Bronchial epithelial cell (primary cell): ENCODE data around the gene CMIP. TPM values are rescaled to one million over a fixed set of nuclear protein-coding genes. Genes with fewer than 3 reads are reported as not detected.

Experiments
- DNase-seq: peaks from one replicate; pipeline ENCODE4 v3.0.0-alpha.2; 2010; ENCODE audit warnings: low read depth
- FAIRE-seq: peaks from 2 replicates; lab custom pipeline; 2011; peaks lifted over from hg19 to GRCh38; lab: Jason Lieb, UNC
- H3K27me3 ChIP-seq: 2 replicates; pipeline ENCODE4 v1.5.1; 2011; ENCODE audit warnings: low read length; ENCODE audit not compliant: control insufficient read depth, insufficient read depth
- H3K36me3 ChIP-seq: 2 replicates; pipeline ENCODE4 v1.5.1; 2011; ENCODE audit warnings: low read length; ENCODE audit not compliant: control insufficient read depth, insufficient read depth
- H3K4me3 ChIP-seq: 2 replicates; pipeline ENCODE4 v1.5.1; 2011; ENCODE audit warnings: mild to moderate bottlenecking, low read depth, low read length, control low read depth
- total RNA-seq: library from RNA; depleted of rRNA; stranded (reverse); fragments of >200 nt; gene quantifications from 2 replicates; pipeline ENCODE4 v1.2.1, GENCODE V29; 2014
- TF ChIP-seq, protein P1 (sequence below): IDR thresholded peaks from 2 replicates; pipeline ENCODE4 v1.5.1; 2011; ENCODE audit warnings: mild to moderate bottlenecking, moderate library complexity, low read length, control low read depth, inconsistent platforms; ENCODE audit not compliant: insufficient read depth, severe bottlenecking

The CMIP gene
- total RNA-seq, 1 donor from 2014 or later: 21.1 TPM

DNA sequence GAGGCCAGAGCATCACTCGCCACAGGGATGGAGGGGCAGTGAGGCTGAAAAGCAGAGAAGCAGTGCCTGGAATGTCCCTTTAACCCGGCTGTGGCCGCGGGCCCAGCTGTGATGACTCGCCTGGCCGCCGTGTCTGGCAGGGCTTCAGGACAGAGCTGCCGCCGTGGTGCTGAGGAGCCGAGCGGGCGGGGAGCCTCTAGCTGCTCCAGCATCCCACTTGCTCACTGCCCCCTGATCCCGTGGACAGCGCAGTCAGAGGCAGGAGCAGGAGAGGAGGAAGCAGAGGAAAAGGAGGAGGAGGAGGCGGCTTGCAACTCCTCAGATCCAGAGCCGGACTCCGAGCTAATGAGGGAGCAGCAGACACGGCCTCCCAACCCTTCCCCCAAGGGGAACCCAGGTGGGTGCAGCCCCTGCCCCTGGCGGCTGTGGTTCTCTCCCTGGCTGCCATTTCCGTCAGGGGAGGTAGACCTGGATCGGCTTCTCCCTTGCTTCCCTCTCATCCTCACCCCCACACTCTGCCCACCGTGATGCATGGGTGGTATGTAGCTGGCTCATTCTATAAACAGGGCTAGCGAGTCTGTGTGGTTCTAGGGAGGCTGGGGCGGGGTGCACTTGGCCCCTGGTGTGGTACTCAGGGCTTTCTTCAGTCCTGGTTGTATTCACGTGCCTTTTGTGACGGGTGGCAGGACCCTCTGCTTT, 165.7 kb downstream of the CMIP start:
- FAIRE-seq: no peak
- Histone ChIP-seq H3K27me3 (no peaks in the 10 kb centered on the region), H3K4me3 (no peak overlapping the region), H3K36me3 (peaks cover 18% of the 10 kb centered on the region)
- TF ChIP-seq, protein P1, sequence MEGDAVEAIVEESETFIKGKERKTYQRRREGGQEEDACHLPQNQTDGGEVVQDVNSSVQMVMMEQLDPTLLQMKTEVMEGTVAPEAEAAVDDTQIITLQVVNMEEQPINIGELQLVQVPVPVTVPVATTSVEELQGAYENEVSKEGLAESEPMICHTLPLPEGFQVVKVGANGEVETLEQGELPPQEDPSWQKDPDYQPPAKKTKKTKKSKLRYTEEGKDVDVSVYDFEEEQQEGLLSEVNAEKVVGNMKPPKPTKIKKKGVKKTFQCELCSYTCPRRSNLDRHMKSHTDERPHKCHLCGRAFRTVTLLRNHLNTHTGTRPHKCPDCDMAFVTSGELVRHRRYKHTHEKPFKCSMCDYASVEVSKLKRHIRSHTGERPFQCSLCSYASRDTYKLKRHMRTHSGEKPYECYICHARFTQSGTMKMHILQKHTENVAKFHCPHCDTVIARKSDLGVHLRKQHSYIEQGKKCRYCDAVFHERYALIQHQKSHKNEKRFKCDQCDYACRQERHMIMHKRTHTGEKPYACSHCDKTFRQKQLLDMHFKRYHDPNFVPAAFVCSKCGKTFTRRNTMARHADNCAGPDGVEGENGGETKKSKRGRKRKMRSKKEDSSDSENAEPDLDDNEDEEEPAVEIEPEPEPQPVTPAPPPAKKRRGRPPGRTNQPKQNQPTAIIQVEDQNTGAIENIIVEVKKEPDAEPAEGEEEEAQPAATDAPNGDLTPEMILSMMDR: no peak
- DNase-seq: no peak

DNA sequence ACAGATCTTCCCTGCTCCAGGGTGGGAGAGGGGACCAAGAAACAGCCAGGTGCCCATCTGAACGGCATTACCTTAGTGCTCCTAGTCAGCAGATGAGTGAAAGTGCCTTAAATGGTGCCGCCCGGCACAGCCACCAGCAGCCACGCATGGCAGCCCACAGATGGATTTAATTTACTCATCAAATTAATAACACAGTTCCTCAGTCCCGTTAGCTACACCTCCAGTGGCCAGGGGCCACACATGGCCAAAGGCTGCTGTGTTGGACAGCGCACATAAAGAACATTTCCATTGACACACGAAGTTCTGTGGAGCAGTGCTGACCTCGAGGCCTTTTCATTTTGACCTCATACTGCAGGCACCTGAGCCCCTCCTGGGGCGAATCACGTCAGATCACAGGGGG, 166.3 kb downstream of the CMIP start:
- DNase-seq (no peak), FAIRE-seq (no peak)
- H3K27me3 ChIP-seq: no peaks in the 10 kb centered on the region
- TF ChIP-seq, protein P1: no peak
- no peak overlapping the region for H3K4me3 ChIP-seq
- peaks cover 18% of the 10 kb centered on the region for H3K36me3 ChIP-seq

DNA sequence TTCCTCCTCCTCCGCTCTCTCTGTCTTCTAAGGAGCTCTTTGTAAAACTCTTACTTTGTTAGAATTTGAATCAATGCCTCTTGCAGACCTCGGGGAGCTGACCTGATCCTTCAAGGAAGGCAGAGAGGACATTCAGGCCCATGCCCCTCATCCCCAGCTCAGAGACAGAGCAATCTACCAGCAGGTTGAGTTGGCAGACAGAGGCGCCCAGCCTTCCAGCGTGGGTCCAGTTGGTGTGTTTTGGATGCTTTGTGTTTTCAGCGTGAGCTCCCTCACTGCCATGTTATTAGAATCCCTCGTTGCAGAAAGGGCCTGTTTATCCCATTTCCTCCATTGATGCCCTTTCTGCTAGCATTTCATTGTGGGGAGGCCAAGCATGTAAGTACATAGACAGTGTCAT, 167.1 kb downstream of the CMIP start:
- no peaks in the 10 kb centered on the region for H3K27me3 ChIP-seq
- H3K36me3 ChIP-seq: peaks cover 23% of the 10 kb centered on the region
- no peak overlapping the region for H3K4me3 ChIP-seq
- TF ChIP-seq, protein P1: no peak
- FAIRE-seq: no peak
- DNase-seq: no peak

DNA sequence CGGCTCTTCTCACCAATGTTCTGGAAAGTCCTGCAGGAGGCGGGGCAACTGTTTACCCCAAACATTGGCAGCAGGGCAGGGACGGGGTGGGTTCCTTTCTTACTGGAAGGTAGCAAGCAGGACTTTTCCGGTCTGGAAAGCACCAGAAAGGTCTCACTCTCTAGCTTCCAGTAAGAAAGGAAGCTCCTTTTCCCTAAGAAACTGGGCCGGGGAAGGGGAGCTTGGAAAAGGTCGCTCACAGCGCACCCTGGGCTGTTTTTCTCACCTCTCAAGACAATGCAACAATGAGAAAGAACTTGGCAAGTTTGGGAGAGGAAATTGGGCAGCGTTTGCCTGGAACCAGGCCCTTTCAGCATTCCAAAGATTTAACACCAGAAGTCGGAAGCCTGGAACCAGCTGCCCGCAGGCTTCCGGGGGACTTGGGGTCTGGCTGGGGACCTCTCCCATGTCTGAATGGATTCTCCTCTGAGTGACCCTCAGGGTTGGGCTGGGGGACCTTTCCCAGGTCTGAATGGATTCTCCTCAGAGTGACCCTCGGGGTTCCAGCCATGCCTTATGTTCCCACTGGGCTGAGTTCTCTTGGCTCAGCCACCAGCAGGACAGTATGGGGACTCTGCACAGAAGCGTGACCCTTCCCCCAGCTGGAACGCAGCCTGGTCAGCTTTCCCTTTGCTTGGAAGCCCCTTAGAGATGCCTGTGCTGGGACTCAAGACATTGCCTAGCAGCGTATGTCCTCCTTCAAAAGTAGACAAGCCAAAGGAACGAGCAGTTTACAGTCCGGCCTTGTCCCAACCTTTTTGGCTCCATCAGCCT, 167.9 kb downstream of the CMIP start:
- Histone ChIP-seq H3K27me3 (no peaks in the 10 kb centered on the region), H3K4me3 (no peak overlapping the region), H3K36me3 (peaks cover 27% of the 10 kb centered on the region)
- no peak for FAIRE-seq
- TF ChIP-seq, protein P1: no peak
- DNase-seq: no peak

DNA sequence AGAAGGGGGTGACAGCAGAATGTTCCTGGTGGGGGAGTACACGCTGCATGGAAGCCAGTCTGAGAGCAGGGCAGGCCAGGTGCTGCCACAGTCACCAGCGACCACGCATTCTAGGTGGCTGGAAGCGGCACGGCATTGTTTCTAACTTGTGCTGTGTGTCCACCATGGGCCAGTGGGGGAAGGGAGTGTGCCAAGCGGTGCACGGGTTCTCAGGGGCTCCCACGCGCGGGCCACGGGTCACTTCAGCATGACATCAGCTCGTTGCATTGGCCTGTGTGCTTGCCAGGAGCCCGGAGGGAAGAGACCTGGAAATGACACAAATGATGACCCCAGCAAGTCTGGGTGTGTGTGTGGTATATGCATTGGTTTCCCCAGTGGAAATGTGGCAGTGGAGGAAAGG, 169.6 kb downstream of the CMIP start:
- DNase-seq: no peak
- TF ChIP-seq, protein P1: no peak
- no peak for FAIRE-seq
- Histone ChIP-seq H3K4me3 (no peak overlapping the region), H3K27me3 (no peaks in the 10 kb centered on the region), H3K36me3 (peaks cover 31% of the 10 kb centered on the region)
